GM21381 (cell line): ENCODE results near the gene MALAT1.

Source experiments
- ATAC-seq: cut with Tn5 transposase; IDR thresholded peaks from one replicate; pipeline ENCODE4 v1.9.1; 2021; ENCODE audit warnings: mild to moderate bottlenecking, moderate library complexity; ENCODE audit not compliant: unreplicated experiment

Gene MALAT1

GRCh38 chr11:65554842-65555430 lies 56.1 kb downstream of the MALAT1 start:
- ATAC-seq: no peak

DNA sequence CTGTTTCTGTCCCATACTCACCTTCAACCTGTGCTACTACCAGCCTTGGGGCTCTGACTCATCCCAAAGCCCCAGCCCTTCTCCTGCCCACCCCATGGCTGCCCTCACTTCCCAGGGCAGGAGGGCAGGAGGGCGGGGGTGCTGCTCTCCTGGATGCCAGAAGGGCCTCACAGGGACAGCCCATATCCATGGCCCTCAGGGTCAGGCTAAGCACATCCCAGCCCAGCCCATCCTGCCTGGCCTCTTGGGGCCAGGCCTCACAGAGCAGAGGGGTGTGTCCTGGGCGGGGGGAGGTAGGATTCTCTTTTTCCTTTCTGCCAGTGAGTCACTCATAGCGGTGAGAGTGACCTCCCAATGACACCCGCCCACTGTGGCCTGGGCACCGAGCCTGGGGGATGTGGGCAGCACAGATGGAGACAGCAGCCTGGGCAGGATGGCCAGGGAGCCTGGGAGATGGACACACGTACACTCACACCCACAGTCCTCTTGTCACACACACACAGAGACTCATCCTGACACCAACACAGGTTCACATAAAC lies 56.9 kb downstream of the MALAT1 start:
- ATAC-seq: no peak
